GDM1 (cell line): ENCODE results near the gene NPW.

Source experiments
- DNase-seq: peaks from one replicate; lab custom pipeline; 2025; lab: John Stamatoyannopoulos, UW

NPW gene

GRCh38 chr16:2019518-2019920 is at the start of gene NPW:
NPW (plus strand) TSS chr16:2019785.
- DNase-seq: no peak

- peak; percentile 97 for DNase-seq
Measured at GRCh38 chr16:1971796-1972489, 47.6 kb upstream of the NPW start, which contains the start of gene TBL3. TBL3 (plus strand) TSS chr16:1972053; CDS start chr16:1972165, 112 bp downstream.

GRCh38 chr16:1972490-1972877 is 47.1 kb upstream of the NPW start:
- DNase-seq: no peak

- no peak for DNase-seq
Measured at GRCh38 chr16:1973461-1974156, 46.0 kb upstream of the NPW start.

- no peak for DNase-seq
Measured at GRCh38 chr16:1974157-1975070, 45.2 kb upstream of the NPW start.

GRCh38 chr16:1975432-1976215 is 44.0 kb upstream of the NPW start:
- DNase-seq: no peak

GRCh38 chr16:1976216-1976520 is 43.4 kb upstream of the NPW start:
- no peak for DNase-seq

GRCh38 chr16:1976951-1977874 is 42.4 kb upstream of the NPW start:
- DNase-seq: no peak

GRCh38 chr16:1977875-1978268 is 41.7 kb upstream of the NPW start:
- no peak for DNase-seq

- DNase-seq: no peak
Measured at GRCh38 chr16:1978476-1979120, 41.0 kb upstream of the NPW start.

GRCh38 chr16:1979271-1980029 is 40.1 kb upstream of the NPW start:
- no peak for DNase-seq

GRCh38 chr16:1980030-1980769 is 39.4 kb upstream of the NPW start:
- no peak for DNase-seq

GRCh38 chr16:1980770-1981087 is 38.9 kb upstream of the NPW start:
- DNase-seq: no peak

- no peak for DNase-seq
Measured at GRCh38 chr16:1981398-1981836, 38.2 kb upstream of the NPW start, which contains the start of gene NOXO1. NOXO1 (minus strand) TSS chr16:1981469; CDS start chr16:1981179, 290 bp downstream.

- no peak for DNase-seq
Measured at GRCh38 chr16:1982013-1982433, 37.6 kb upstream of the NPW start.

- no peak for DNase-seq
Measured at GRCh38 chr16:1982991-1983543, 36.5 kb upstream of the NPW start.

GRCh38 chr16:1983544-1984346 is 35.8 kb upstream of the NPW start, which contains the start of gene GFER:
GFER (plus strand) TSS chr16:1984193; CDS start chr16:1984219, 26 bp downstream.
- DNase-seq: peak; percentile 92
